Stimulated activated memory B cell treated with anti-CD40 and anti-IgM and Interleukin-4, amounts not matched to agents 10 μg/mL and 1 μg/mL and 100 μg/mL, for 72 hours (primary cell): Measurements from ENCODE around the gene DCDC2.
"Not testable (repeated sequence)": the region's sequence is repeated elsewhere in the genome, so short reads cannot be mapped to it uniquely, and the experiment has no call there.

ENCODE experiments used
- ATAC-seq: fragments of 150-1000 bp; cut with Tn5 transposase; 2 replicates; pipeline ENCODE4 v1.10.0; 2021
- H3K27ac Mint-ChIP-seq: one replicate; pipeline ENCODE4 v1.8.0; 2022; ENCODE audit warnings: mild to moderate bottlenecking, mixed read lengths
- H3K27me3 Mint-ChIP-seq: one replicate; pipeline ENCODE4 v1.8.0; 2022; ENCODE audit warnings: mixed read lengths
- H3K36me3 Mint-ChIP-seq: one replicate; pipeline ENCODE4 v1.8.0; 2022; ENCODE audit warnings: mixed read lengths
- H3K4me1 Mint-ChIP-seq: one replicate; pipeline ENCODE4 v1.8.0; 2022; ENCODE audit warnings: mixed read lengths
- H3K4me3 Mint-ChIP-seq: one replicate; pipeline ENCODE4 v1.8.0; 2022; ENCODE audit warnings: mild to moderate bottlenecking, moderate library complexity, mixed read lengths
- H3K9me3 Mint-ChIP-seq: one replicate; pipeline ENCODE4 v1.8.0; 2022; ENCODE audit warnings: mixed read lengths

The DCDC2 gene

GRCh38 chr6:24204113-24204512, 153.7 kb downstream of the DCDC2 start:
- not testable (repeated sequence) for H3K36me3 Mint-ChIP-seq, H3K27ac Mint-ChIP-seq, ATAC-seq, H3K4me1 Mint-ChIP-seq, H3K4me3 Mint-ChIP-seq
- H3K27me3 Mint-ChIP-seq, result peaks cover 20% of the 10 kb centered on the region
- peaks cover 13% of the 10 kb centered on the region for H3K9me3 Mint-ChIP-seq

GRCh38 chr6:24197892-24198291, 160.0 kb downstream of the DCDC2 start:
- Mint-ChIP-seq H3K36me3 (no peaks in the 10 kb centered on the region), H3K27me3 (peaks cover 31% of the 10 kb centered on the region)

GRCh38 chr6:24195836-24196597, 161.8 kb downstream of the DCDC2 start:
- Mint-ChIP-seq H3K36me3 (no peaks in the 10 kb centered on the region), H3K4me1 (no peaks in the 10 kb centered on the region), H3K27me3 (peaks cover 29% of the 10 kb centered on the region), H3K27ac (no peak overlapping the region), H3K9me3 (peaks cover 13% of the 10 kb centered on the region), H3K4me3 (no peak overlapping the region)
- no peak for ATAC-seq

More at GRCh38 chr6:24197892-24198291, 160.0 kb downstream of the DCDC2 start:
- Mint-ChIP-seq H3K4me1 (no peaks in the 10 kb centered on the region), H3K9me3 (peaks cover 13% of the 10 kb centered on the region), H3K4me3 (no peak overlapping the region), H3K27ac (no peak overlapping the region)
- no peak for ATAC-seq

- H3K27ac Mint-ChIP-seq, result no peak overlapping the region
- peaks cover 8% of the 10 kb centered on the region for H3K9me3 Mint-ChIP-seq
- ATAC-seq, result no peak
- H3K27me3 Mint-ChIP-seq, result peaks cover 20% of the 10 kb centered on the region
- no peaks in the 10 kb centered on the region for H3K4me1 Mint-ChIP-seq
- H3K36me3 Mint-ChIP-seq, result no peaks in the 10 kb centered on the region
- no peak overlapping the region for H3K4me3 Mint-ChIP-seq
Measured at GRCh38 chr6:24194978-24195700, 162.7 kb downstream of the DCDC2 start.

- Mint-ChIP-seq H3K9me3 (peaks cover 3% of the 10 kb centered on the region), H3K4me1 (no peaks in the 10 kb centered on the region), H3K36me3 (no peaks in the 10 kb centered on the region), H3K27ac (no peak overlapping the region), H3K27me3 (peaks cover 19% of the 10 kb centered on the region), H3K4me3 (no peak overlapping the region)
- no peak for ATAC-seq
Measured at GRCh38 chr6:24193364-24193763, 164.5 kb downstream of the DCDC2 start.

- H3K27me3 Mint-ChIP-seq, result peaks cover 23% of the 10 kb centered on the region
- no peak for ATAC-seq
- H3K4me1 Mint-ChIP-seq, result no peaks in the 10 kb centered on the region
- H3K36me3 Mint-ChIP-seq, result no peaks in the 10 kb centered on the region
- H3K9me3 Mint-ChIP-seq, result peaks cover 3% of the 10 kb centered on the region
- H3K4me3 Mint-ChIP-seq, result no peak overlapping the region
- no peak overlapping the region for H3K27ac Mint-ChIP-seq
Measured at GRCh38 chr6:24191346-24191745, 166.5 kb downstream of the DCDC2 start.

GRCh38 chr6:24188578-24189080, 169.2 kb downstream of the DCDC2 start:
- H3K27ac Mint-ChIP-seq, result no peak overlapping the region
- no peak overlapping the region for H3K4me3 Mint-ChIP-seq
- H3K9me3 Mint-ChIP-seq, result peaks cover 3% of the 10 kb centered on the region
- ATAC-seq, result no peak
- no peaks in the 10 kb centered on the region for H3K4me1 Mint-ChIP-seq
- H3K27me3 Mint-ChIP-seq, result peaks cover 23% of the 10 kb centered on the region
- no peaks in the 10 kb centered on the region for H3K36me3 Mint-ChIP-seq

GRCh38 chr6:24187965-24188577, 169.8 kb downstream of the DCDC2 start:
- H3K9me3 Mint-ChIP-seq, result peaks cover 4% of the 10 kb centered on the region
- peaks cover 23% of the 10 kb centered on the region for H3K27me3 Mint-ChIP-seq
- H3K4me1 Mint-ChIP-seq, result no peaks in the 10 kb centered on the region

GRCh38 chr6:24186349-24186748, 171.5 kb downstream of the DCDC2 start:
- peaks cover 23% of the 10 kb centered on the region for H3K27me3 Mint-ChIP-seq
- peaks cover 5% of the 10 kb centered on the region for H3K9me3 Mint-ChIP-seq
- no peak overlapping the region for H3K4me3 Mint-ChIP-seq
- ATAC-seq, result no peak
- H3K36me3 Mint-ChIP-seq, result no peaks in the 10 kb centered on the region
- H3K27ac Mint-ChIP-seq, result no peak overlapping the region
- no peaks in the 10 kb centered on the region for H3K4me1 Mint-ChIP-seq

More at GRCh38 chr6:24187965-24188577, 169.8 kb downstream of the DCDC2 start:
- Mint-ChIP-seq H3K4me3 (no peak overlapping the region), H3K36me3 (no peaks in the 10 kb centered on the region), H3K27ac (no peak overlapping the region)
- no peak for ATAC-seq

GRCh38 chr6:24183584-24183983, 174.3 kb downstream of the DCDC2 start:
- no peak for ATAC-seq
- H3K4me1 Mint-ChIP-seq, result no peaks in the 10 kb centered on the region
- H3K27ac Mint-ChIP-seq, result no peak overlapping the region
- H3K9me3 Mint-ChIP-seq, result peaks cover 8% of the 10 kb centered on the region
- peaks cover 12% of the 10 kb centered on the region for H3K27me3 Mint-ChIP-seq
- H3K36me3 Mint-ChIP-seq, result no peaks in the 10 kb centered on the region
- no peak overlapping the region for H3K4me3 Mint-ChIP-seq

GRCh38 chr6:24157886-24158285, 200.0 kb downstream of the DCDC2 start:
- no peak overlapping the region for H3K4me3 Mint-ChIP-seq
- no peaks in the 10 kb centered on the region for H3K9me3 Mint-ChIP-seq
- H3K27ac Mint-ChIP-seq, result no peak overlapping the region
- ATAC-seq, result no peak
- no peaks in the 10 kb centered on the region for H3K4me1 Mint-ChIP-seq
- no peaks in the 10 kb centered on the region for H3K27me3 Mint-ChIP-seq
- no peaks in the 10 kb centered on the region for H3K36me3 Mint-ChIP-seq

GRCh38 chr6:24154121-24154520, 203.7 kb downstream of the DCDC2 start:
- no peak for ATAC-seq
- peaks cover 9% of the 10 kb centered on the region for H3K9me3 Mint-ChIP-seq
- no peak overlapping the region for H3K27ac Mint-ChIP-seq
- no peaks in the 10 kb centered on the region for H3K4me1 Mint-ChIP-seq
- H3K27me3 Mint-ChIP-seq, result no peaks in the 10 kb centered on the region
- no peak overlapping the region for H3K4me3 Mint-ChIP-seq
- no peaks in the 10 kb centered on the region for H3K36me3 Mint-ChIP-seq

- Mint-ChIP-seq H3K36me3 (no peaks in the 10 kb centered on the region), H3K4me3 (no peak overlapping the region), H3K4me1 (no peaks in the 10 kb centered on the region), H3K27ac (no peak overlapping the region), H3K27me3 (peaks cover 6% of the 10 kb centered on the region), H3K9me3 (peaks cover 9% of the 10 kb centered on the region)
- no peak for ATAC-seq
Measured at GRCh38 chr6:24152014-24152413, 205.8 kb downstream of the DCDC2 start.

- H3K27ac Mint-ChIP-seq, result no peak overlapping the region
- ATAC-seq, result no peak
- H3K9me3 Mint-ChIP-seq, result peaks cover 9% of the 10 kb centered on the region
- H3K4me3 Mint-ChIP-seq, result no peak overlapping the region
- H3K36me3 Mint-ChIP-seq, result no peaks in the 10 kb centered on the region
- no peaks in the 10 kb centered on the region for H3K4me1 Mint-ChIP-seq
- H3K27me3 Mint-ChIP-seq, result peaks cover 6% of the 10 kb centered on the region
Measured at GRCh38 chr6:24149836-24150235, 208.0 kb downstream of the DCDC2 start.

GRCh38 chr6:24149296-24149695, 208.6 kb downstream of the DCDC2 start:
- no peak for ATAC-seq
- Mint-ChIP-seq H3K4me3 (no peak overlapping the region), H3K4me1 (no peaks in the 10 kb centered on the region)

More at GRCh38 chr6:24149296-24149695, 208.6 kb downstream of the DCDC2 start:
- H3K9me3 Mint-ChIP-seq, result peaks cover 9% of the 10 kb centered on the region
- H3K27me3 Mint-ChIP-seq, result peaks cover 6% of the 10 kb centered on the region
- H3K27ac Mint-ChIP-seq, result no peak overlapping the region
- no peaks in the 10 kb centered on the region for H3K36me3 Mint-ChIP-seq
